Heart right ventricle (tissue), 16 donors: ENCODE results near the gene RAD51B. TPM values are rescaled to one million over a fixed set of nuclear protein-coding genes. Genes with fewer than 3 reads are reported as not detected.

Experiments
- ATAC-seq, 8 donors: fragments of 200-7000 bp; cut with Tn5 transposase; one replicate each; pipeline ENCODE4 v1.9.1; 2020; ENCODE audit warnings: mild to moderate bottlenecking in 8 of 8, moderate library complexity in 8 of 8, moderate number of reproducible peaks in 1 of 8
- DNase-seq, 2 donors: peaks; one replicate each; pipeline ENCODE4 v3.0.0-alpha.2; 2020
- H3K27ac ChIP-seq, 10 donors: fragments of 200-600 bp; sonication (generic) in 2 of 10; one replicate each; pipeline versions ENCODE4 v1.5.0 to v1.8.0; 2020 to 2022; ENCODE audit warnings: mild to moderate bottlenecking in 3 of 10
- H3K27me3 ChIP-seq, 7 donors: fragments of 200-600 bp; one replicate each; pipeline ENCODE4 v1.8.0; 2021 to 2022; ENCODE audit warnings: mild to moderate bottlenecking in 2 of 7
- H3K36me3 ChIP-seq, 9 donors: fragments of 200-600 bp; sonication (generic) in 1 of 9; one replicate each; pipeline versions ENCODE4 v1.5.0 to v1.8.0; 2020 to 2022; ENCODE audit warnings: mild to moderate bottlenecking in 2 of 9
- H3K4me1 ChIP-seq, 9 donors: fragments of 200-600 bp; sonication (generic) in 1 of 9; one replicate each; pipeline versions ENCODE4 v1.5.0 to v1.8.0; 2020 to 2022; ENCODE audit warnings: mild to moderate bottlenecking in 4 of 9
- H3K4me3 ChIP-seq, 10 donors: fragments of 200-600 bp; sonication (generic) in 2 of 10; one replicate each; pipeline versions ENCODE4 v1.5.0 to v1.8.0; 2020 to 2022; ENCODE audit warnings: mild to moderate bottlenecking in 7 of 10, moderate library complexity in 2 of 10
- H3K9me3 ChIP-seq, 11 donors: fragments of 200-600 bp in 10 of 11; sonication (generic) in 2 of 11; one replicate each; pipeline versions ENCODE4 v1.5.0 to v1.8.0; 2013 to 2022; ENCODE audit warnings: mild to moderate bottlenecking in 2 of 11, control low read depth in 1 of 11, moderate library complexity in 1 of 11
- WGBS, 2 donors: extraction: QIAGEN DNeasy Blood & Tissue Kit; methylation state at CpG; one replicate each; pipeline ENCODE4 v1.1.7; 2013; ENCODE audit warnings: inconsistent platforms in 1 of 2; 5-methylcytosine and 5-hydroxymethylcytosine counted together
- intact Hi-C, 10 donors: fragments of 100-400 bp; cut with DNase I; formaldehyde crosslinking; loops; one replicate each; pipeline versions ENCODE4 v1.11.1 to v1.14.2; 2022
- polyA plus RNA-seq, 2 donors: library from polyadenylated mRNA; stranded (reverse); fragments of 200-250 nt; gene quantifications; one replicate each; pipeline ENCODE4 v1.2.3, GENCODE V29; 2013
- total RNA-seq, 10 donors: library from RNA; stranded (reverse); fragmentation: NEBNext Ultra II Directional in 3 of 10; extraction: Animal tissue kit (Norgen Biotek cat#: 25700) in 3 of 10; gene quantifications; one replicate each; pipeline versions ENCODE4 v1.2.1 to v1.2.4, GENCODE V29; 2021 to 2023
- TF ChIP-seq, protein P1 (sequence below), 9 donors: fragments of 200-600 bp; sonication (generic) in 2 of 9; IDR thresholded peaks; one replicate each; pipeline versions ENCODE4 v1.5.0 to v1.8.0; 2021 to 2022; ENCODE audit warnings: antibody characterized with exemption in 9 of 9, mild to moderate bottlenecking in 5 of 9, moderate library complexity in 1 of 9
- donor health status: Arrhythmogenic right ventricular cardiomyopathy.
- donor health status: ischemic (EF 13 %, LVEDD 7.1; RV severe dilation, severe dysfunction).
- donor health status: healthy with polysubstance abuse.
- donor health status: DM: no; HTN: yes; CAD: no.
- donor health status: DM: no; HTN: no; CAD: no.
- donor health status: ischemic (EF 25% LVEDD 6.9; RV normal size, moderate dysfunction).
- donor health status: ischemic (EF 25% LVEDD 5.7; RV mildly dilated, moderate dysfunction).
- donor health status: healthy.
- donor health status: DM: yes; HTN: yes; CAD: no.
- donor health status: Ischemic cardiomyopathy.
- donor health status: ischemic (EF 35%, LVEDD 5.7; RV mildly dilated, moderate dysfunction).
- donor health status: nonischemic (EF 11% LVEDD 7.7; RV severe dilation, severe dysfunction).
- donor health status: DM: yes; HTN: yes; CAD: no.
- donor health status: PGD.
- donor health status: ischemic (EF 29% LVEDD 5.4; RV normal size, mild dysfunction).
- donor health status: nonischemic (EF 23%, LVEDD 6.1; RV moderate dilation, normal function).

Gene RAD51B
- total and polyA plus RNA-seq, 12 donors, result 0.88 to 8.6 (median 3.5) TPM

GRCh38 chr14:68468437-68469207, 649.0 kb downstream of the RAD51B start:
- Histone ChIP-seq H3K9me3 (no peaks in the 10 kb centered on the region), H3K4me3 (no peak overlapping the region), H3K36me3 (no peaks in the 10 kb centered on the region), H3K4me1 (peaks cover 0 to 55% (median 6%) of the 10 kb centered on the region in 9 donors), H3K27ac (no peak overlapping the region), H3K27me3 (no peaks in the 10 kb centered on the region)
- ATAC-seq (peak in 1 of 8 donors; percentile 22), DNase-seq (no peak)
- TF ChIP-seq, protein P1, sequence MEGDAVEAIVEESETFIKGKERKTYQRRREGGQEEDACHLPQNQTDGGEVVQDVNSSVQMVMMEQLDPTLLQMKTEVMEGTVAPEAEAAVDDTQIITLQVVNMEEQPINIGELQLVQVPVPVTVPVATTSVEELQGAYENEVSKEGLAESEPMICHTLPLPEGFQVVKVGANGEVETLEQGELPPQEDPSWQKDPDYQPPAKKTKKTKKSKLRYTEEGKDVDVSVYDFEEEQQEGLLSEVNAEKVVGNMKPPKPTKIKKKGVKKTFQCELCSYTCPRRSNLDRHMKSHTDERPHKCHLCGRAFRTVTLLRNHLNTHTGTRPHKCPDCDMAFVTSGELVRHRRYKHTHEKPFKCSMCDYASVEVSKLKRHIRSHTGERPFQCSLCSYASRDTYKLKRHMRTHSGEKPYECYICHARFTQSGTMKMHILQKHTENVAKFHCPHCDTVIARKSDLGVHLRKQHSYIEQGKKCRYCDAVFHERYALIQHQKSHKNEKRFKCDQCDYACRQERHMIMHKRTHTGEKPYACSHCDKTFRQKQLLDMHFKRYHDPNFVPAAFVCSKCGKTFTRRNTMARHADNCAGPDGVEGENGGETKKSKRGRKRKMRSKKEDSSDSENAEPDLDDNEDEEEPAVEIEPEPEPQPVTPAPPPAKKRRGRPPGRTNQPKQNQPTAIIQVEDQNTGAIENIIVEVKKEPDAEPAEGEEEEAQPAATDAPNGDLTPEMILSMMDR (IDR thresholded peaks at IDR 0.05), result no peak
- intact Hi-C loops, result no loop called here
- 92 to 98% methylated on average over 5 of the region's 5 CpGs for WGBS, 2 donors

GRCh38 chr14:68469208-68469713, 649.7 kb downstream of the RAD51B start:
- TF ChIP-seq, protein P1 (IDR thresholded peaks at IDR 0.05), result no peak
- no peak for ATAC-seq
- no peak for DNase-seq
- H3K4me3 ChIP-seq, result no peak overlapping the region
- intact Hi-C loops, result no loop called here
- peaks cover 0 to 51% (median 6%) of the 10 kb centered on the region in 9 donors for H3K4me1 ChIP-seq
- no peaks in the 10 kb centered on the region for H3K36me3 ChIP-seq
- H3K9me3 ChIP-seq, result no peaks in the 10 kb centered on the region
- 94 to 96% methylated on average over 5 of the region's 5 CpGs for WGBS, 2 donors
- no peak overlapping the region for H3K27ac ChIP-seq
- H3K27me3 ChIP-seq, result no peaks in the 10 kb centered on the region

- H3K4me1 ChIP-seq, result peaks cover 0 to 44% (median 6%) of the 10 kb centered on the region in 9 donors
- no peak for DNase-seq
- TF ChIP-seq, protein P1 (IDR thresholded peaks at IDR 0.05), result no peak
- 97 to 100% methylated on average over 1 of the region's 1 CpG for WGBS, 2 donors
- H3K4me3 ChIP-seq, result no peak overlapping the region
- H3K36me3 ChIP-seq, result no peaks in the 10 kb centered on the region
- ATAC-seq, result no peak
- intact Hi-C loops, result no loop called here
- no peak overlapping the region for H3K27ac ChIP-seq
- H3K27me3 ChIP-seq, result no peaks in the 10 kb centered on the region
- no peaks in the 10 kb centered on the region for H3K9me3 ChIP-seq
Measured at GRCh38 chr14:68470361-68470760, 650.8 kb downstream of the RAD51B start.

GRCh38 chr14:68471029-68471963, 651.7 kb downstream of the RAD51B start:
- Histone ChIP-seq H3K27ac (peak overlapping the region in 2 of 10 donors; percentile 39 to 43), H3K36me3 (no peaks in the 10 kb centered on the region), H3K27me3 (no peaks in the 10 kb centered on the region), H3K4me3 (no peak overlapping the region), H3K4me1 (peaks cover 2 to 46% (median 11%) of the 10 kb centered on the region in 9 donors), H3K9me3 (no peaks in the 10 kb centered on the region)
- TF ChIP-seq, protein P1 (IDR thresholded peaks at IDR 0.05), result no peak
- ATAC-seq, result no peak
- intact Hi-C loops, result no loop called here
- WGBS, 2 donors, result 92 to 93% methylated on average over 12 of the region's 12 CpGs
- DNase-seq, result no peak
